ENCODE data around the gene CELA2B.

CELA2B gene

DNA sequence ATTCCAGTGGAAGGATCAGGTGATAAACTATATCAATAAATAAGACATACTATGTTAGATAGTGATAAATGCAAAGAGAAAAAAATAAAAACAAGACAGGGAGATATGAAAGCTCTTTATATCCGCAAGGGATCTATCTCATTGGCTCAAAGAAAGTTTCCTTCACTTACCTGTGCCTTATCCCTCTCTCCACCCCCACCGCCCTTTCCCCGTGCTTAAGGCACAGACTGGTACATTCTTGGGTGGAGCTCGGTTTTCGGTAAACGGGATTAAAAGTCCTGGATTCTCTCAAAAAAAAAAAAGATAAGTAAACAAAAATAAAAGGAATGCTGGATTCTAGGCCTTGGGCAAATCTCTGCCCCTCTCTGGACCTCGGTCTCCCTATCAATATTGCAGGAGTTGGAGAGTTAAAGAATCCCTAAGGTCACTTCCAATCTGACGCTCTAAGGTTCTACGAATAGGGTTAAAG, 50.2 kb downstream of the CELA2B start:
- no peak for DNase-seq (ENCODE audit: low spot score)

DNA sequence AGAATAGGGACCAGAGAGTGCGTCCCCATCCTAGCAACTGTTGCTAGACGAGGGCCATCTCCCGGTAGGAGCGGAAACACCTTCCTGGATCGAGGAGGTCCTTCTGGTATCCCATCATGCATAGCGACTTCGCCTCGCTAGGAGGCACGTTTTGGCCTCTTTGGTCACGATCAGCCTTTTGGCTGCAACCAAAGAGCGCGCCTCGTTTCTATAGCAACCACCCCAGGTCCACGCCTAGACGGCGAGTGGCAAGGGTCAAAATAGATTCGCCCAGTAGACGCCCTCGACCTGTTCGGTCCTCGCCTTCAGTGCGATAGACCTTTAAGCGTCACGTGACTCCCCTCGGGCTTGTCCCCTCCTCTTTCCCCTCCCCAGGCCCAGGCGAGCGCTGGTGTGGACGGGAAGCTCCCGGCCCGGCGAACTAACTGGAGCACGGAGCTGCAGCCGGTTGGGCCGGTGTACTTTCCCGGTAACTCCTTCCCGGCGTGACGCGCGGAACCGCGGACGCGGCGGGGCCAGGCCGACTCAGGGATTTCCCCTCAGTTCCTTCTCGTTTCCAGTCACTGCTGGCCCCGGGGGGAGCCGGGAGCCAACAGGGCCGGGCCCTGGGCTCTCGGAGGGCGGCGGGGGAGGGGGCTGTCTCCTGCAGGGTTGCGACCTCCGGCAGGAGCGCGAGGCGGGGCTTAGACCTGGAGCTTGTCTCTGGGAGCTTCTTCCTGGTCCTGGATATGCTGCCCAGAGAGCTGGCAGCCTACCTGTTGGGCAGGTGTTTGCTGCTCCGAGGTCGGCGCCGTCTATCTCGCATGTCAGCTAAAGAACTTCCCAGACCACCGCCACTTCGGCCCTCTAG, 50.8 kb downstream of the CELA2B start, which contains the start of gene DNAJC16:
Gene DNAJC16, plus strand, starts transcription at position 359 of the 850 bp plus-strand sequence. CDS start 2,258 bp downstream, outside the sequence.
- DNase-seq (ENCODE audit: low spot score), result peak; percentile 100

DNA sequence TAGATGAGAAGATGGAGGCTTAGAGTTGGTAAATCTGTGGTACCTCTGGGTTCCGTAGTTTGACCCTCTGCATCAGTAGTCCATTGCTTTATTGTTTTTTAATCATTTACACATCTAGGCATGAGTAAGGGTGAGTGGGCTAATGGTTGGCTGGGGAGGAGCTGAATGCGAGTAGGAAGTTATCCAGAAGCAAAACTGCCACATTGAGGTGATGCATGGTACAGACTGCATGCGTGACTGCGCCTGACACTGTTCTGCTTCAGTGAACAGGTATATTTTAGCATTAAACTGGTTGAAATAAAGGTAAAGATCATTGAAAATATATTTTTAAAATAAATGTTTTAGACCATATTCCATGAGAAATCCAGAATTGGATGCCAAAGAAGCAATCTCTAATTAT, 55.1 kb downstream of the CELA2B start:
- no peak for DNase-seq (ENCODE audit: low spot score)

DNA sequence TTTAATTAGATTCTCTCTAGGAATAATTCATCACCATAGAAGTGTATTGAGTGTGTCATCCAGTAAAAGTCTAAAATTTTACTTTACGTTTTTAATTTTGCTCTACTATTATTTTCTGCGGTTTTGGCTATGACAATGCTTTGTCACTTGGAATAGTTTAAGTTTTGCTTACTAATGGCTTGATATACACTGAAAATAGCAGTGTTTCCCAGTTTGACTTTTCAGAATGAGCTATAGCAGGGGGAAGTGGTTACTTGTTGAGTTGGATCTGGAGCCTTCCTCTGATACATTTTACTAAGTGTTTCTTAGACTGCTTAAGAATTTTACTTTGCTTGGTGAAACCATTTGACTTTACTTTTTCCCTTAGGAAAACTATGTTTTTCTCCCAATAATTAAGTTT, 55.8 kb downstream of the CELA2B start:
- no peak for DNase-seq (ENCODE audit: low spot score)

DNA sequence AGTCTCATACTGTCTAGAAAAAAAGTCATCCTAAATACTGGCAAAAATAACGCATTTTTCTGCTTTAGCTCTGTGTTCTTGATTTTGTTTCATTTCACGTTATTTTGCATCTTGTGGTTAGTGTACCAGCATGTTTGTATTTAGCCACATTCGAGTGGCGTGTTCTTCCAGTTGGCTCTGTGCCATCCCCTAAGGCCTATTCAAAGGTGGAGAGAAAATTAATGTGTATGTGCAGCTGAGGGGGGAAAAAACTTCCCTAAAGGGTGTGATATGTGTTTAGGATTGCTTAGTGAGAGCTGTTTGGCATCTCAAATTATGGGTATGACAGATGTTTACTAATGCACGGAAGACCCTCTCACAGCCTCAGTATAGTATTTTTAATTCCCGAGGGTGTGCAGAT, 62.9 kb downstream of the CELA2B start:
- DNase-seq (ENCODE audit: low spot score), result no peak

DNA sequence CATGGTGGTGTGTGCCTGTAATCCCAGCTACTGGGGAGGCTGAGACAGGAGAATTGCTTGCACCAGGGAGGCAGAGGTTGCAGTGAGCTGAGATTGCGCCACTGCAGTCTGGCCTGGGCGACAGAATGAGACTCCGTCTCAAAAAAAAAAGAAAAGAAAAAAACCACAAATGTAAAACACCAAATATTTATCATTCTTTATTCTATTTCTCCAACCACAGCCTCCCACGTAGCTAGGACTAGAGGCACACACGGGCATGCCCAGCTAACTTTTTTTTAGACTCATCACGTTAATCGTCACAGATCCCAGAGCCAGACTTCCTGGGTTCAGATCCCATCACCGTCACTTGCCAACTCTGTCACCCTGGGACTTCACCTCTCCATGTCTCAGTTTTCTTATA, 64.3 kb downstream of the CELA2B start:
- DNase-seq (ENCODE audit: low spot score), result no peak
